NCI-H345 (cell line): ENCODE results near the gene GDPD3.

ENCODE experiments used
- DNase-seq: peaks from one replicate; lab custom pipeline; 2025; lab: John Stamatoyannopoulos, UW

Gene GDPD3

GRCh38 chr16:30095166-30096078 is 17.9 kb downstream of the GDPD3 start:
- no peak for DNase-seq

GRCh38 chr16:30094541-30095165 is 18.7 kb downstream of the GDPD3 start:
- DNase-seq, result no peak

- peak; percentile 37 for DNase-seq
These were observed 20.8 kb downstream of the GDPD3 start for GRCh38 chr16:30092373-30093010.

- peak; percentile 96 for DNase-seq
These were observed 21.6 kb downstream of the GDPD3 start, which contains the start of gene TBX6 for GRCh38 chr16:30091474-30092372. Gene TBX6, minus strand, starts transcription at chr16:30091924. Its CDS starts 731 bp downstream, at chr16:30091193.

- DNase-seq, result no peak
These were observed 22.6 kb downstream of the GDPD3 start for GRCh38 chr16:30090610-30091331.

DNA sequence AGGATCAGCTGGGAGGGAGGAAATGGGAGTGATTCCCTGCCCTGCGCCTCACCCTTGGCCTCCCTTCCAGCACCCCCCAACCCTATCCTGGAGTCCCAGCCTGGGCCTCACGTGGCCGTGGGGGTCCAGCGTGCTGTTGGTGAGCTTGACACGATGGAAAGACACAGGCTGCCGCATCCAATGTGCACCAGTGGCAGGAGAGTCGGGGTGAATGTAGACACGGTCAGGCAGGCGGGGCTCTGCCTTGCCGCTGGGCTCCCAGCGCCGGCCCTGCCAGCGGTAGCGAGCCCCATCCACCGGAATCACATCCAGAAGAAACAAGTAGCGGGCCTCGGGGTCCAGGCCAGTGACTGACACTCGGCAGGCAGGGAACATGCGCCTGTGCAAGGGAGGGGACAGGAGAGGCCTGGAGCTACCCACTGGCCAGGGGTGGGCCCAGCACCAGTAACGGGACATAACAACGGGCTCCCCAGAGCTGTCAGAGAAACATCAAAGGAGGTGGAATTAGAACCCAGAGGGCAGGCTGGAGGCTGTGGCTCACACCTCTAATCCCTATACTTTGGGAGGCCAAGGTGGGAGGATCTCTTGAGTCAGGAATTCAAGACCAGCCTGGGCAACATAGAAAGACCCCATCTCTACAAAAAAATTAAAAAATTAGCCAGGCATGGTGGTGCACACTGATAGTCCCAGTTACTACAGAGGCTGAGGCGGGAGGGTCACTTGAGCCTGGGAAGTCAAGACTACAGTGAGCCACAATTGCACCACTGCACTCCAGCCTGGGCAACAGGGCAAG is 24.3 kb downstream of the GDPD3 start:
- DNase-seq, result no peak

DNA sequence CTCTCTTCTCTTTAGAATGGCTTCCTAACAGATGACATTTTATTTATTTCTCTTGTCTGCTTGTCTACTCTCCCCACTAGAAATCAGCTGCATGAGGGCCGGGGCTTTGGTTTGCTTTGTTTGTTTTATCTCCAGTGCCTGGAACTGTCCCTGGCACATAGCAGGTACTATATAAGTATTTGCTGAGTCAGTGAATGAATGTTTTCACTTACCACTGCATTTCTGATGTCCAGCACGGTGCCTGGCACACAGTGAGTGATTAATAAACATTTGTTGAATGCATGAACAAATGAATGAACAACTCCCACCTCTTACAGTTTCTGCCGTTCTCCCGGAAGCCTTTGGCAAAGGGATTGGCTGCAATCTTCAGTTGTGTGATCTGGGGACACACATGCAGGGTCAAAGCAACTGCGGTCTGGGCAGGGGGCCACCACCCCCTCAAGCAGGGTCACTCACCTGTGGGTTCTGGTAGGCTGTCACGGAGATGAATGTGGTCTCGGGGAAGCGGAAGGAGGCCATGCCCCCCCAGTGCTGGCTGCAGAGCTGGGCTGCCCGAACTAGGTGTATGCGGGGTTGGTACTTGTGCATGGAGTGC is 25.0 kb downstream of the GDPD3 start:
- no peak for DNase-seq

DNA sequence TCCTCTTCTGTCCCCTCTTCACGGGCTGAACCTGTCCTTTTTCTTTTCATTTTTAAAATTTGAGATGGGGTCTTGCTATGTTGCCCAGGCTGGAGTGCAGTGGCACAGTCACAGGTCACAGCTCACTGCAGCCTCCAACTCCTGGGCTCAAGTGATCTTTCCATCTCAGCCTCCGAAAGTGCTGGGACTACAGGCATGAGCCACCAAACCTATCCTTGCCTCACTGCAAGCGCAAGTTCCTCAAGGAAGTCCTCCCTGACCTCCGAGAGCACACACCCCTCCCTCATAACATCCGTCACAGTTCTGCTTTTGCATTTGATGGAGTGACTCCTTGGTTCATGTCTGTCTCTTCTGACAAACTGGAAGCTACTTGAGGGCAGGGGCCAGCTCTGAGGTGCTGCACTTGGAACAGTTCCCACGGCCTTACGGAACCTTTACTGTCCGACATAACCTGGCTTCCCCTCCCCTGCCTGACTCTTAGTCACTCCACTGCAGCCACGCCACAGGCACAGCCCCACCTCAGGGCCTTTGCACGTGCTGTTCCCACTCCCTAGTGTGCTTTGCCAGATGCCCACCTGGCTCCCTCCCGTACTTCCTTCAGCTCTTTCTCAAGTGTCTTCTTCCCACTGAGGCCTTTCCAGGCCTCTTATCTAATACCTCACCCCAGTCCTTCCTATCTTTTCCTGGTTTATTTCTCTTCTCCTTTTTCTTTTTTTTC is 26.0 kb downstream of the GDPD3 start:
- DNase-seq, result no peak

DNA sequence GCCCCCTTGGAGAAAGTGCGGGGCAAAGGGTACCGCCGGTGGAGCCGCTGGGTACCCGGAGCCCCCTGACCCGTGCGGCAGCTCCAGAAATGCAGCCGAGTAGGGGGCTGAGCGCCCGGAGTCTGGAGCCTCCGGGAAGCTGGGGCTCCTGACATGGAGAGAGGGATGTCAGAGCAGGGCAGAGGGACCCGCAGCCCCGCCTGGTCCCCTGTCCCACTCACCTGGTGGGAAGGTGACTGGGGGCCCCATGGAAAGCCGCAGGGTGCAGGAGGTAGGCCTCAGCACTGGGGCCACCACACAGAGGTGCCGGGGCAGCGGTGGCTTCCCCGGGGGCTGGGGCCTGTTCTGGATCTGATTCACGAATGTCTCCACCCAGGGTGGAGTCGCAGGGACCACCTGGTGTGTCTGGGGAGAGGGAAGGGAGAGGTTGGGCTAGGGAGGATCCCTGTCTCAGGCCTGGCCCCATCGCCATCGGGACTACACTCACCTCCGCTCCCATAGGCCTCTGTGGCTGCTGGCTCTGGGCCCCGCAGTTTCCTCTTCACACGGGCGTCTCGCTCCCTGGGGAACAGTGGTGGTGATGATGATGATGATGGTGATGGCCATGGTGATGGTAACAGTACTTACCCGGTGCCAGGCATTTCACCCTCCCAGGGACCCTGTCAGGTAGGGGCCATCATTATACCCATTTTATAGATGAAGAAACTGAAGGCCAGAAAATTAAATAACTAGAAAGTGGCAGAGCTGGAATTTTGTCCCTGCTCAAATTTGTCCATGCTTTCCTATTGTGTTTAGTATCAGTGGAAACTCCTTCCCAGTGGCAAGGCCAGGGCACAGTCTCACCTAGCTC is 26.8 kb downstream of the GDPD3 start:
- no peak for DNase-seq

GRCh38 chr16:30085820-30086219 is 27.5 kb downstream of the GDPD3 start:
- DNase-seq, result no peak

DNA sequence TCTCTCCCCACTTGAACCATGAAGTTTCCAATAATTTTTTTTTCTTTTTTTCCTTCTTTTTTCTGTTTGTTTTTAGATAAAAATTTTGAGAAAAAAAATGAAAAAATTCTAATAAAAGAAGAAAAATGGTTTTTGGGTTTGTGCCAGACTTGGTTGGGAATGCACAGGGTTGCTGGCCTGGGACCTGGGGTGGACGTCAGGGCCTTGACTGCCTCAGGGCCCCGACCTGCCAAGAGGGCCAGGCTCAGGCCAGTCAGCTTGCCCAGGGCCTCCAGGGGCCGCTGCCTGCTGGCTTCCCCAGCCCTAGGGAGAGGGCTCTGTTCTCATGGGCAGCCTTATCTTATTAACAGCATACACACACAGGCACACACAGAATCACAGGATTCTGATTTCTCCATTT is 28.1 kb downstream of the GDPD3 start:
- no peak for DNase-seq

DNA sequence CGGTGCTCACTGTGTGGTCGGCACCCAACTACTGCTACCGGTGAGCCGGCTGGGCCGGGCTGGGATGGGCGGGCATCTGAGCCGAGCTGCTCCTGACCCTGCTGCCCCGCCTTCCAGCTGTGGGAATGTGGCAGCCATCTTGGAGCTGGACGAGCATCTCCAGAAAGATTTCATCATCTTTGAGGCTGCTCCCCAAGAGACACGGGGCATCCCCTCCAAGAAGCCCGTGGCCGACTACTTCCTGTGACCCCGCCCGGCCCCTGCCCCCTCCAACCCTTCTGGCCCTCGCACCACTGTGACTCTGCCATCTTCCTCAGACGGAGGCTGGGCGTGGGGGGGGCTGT is 28.5 kb downstream of the GDPD3 start:
- no peak for DNase-seq

GRCh38 chr16:30084096-30084815 is 29.1 kb downstream of the GDPD3 start:
- no peak for DNase-seq

DNA sequence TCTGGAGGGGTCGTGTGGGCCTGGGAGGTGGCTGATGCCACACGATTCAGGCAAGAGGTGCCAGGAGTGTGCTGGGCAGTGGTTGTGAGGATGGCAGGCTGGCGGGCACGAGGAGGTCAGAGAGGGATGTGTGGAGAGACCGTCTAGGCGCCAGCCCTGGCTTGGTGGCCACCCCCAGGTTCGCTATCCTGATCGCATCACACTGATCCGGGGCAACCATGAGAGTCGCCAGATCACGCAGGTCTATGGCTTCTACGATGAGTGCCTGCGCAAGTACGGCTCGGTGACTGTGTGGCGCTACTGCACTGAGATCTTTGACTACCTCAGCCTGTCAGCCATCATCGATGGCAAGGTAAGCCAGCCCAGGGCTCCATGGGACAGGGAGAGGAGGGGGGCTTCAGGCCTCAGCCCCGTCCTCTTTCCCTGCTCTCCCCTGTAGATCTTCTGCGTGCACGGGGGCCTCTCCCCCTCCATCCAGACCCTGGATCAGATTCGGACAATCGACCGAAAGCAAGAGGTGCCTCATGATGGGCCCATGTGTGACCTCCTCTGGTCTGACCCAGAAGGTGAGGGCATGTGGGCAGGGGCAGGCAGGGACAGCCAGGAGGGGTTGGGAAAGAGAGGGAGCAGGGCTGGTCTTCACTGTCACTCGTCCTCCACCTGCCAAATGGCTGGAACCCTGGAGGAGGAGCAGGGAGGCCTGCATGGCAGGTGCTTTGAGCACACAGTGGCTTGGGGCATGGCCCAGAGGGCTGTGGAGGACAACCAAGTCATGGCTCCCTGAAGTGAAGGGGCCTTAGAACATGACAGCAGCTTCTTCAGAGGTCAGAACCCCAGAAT is 29.9 kb downstream of the GDPD3 start:
- no peak for DNase-seq

DNA sequence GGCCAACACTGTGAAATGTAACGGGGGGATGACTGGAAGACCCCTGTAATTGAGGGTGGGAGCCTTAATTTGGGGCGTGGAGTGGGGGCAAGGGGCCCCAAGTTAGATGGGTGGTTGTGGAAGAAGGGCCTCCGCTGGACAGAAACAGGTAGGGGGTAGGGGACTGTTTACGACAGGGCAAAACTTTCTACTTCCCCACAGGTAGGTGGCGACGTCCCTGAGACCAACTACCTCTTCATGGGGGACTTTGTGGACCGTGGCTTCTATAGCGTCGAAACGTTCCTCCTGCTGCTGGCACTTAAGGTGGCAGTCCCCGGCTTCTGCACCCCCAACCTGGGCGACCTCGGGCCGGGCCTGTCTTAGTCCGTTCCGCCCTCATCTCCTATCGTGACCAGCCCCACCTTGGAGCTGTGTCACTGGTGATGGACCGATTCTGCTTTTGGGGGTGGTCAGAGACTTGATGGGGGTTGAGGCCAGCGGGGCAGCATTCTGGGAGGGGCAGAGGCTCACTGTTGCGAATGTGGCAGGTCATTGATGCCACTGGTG is 30.7 kb downstream of the GDPD3 start:
- DNase-seq, result no peak

GRCh38 chr16:30079480-30079879 is 33.9 kb downstream of the GDPD3 start:
- DNase-seq, result no peak
